Activated naive CD8-positive, alpha-beta T cell treated with anti-CD3 and anti-CD28 coated beads for 36 hours (primary cell): ENCODE results near the gene SMYD2. TPM values are rescaled to one million over a fixed set of nuclear protein-coding genes. Genes with fewer than 3 reads are reported as not detected.

ENCODE experiments used
- DNase-seq: peaks from one replicate; pipeline ENCODE4 v3.0.0; 2021
- H3K27ac Mint-ChIP-seq: one replicate; pipeline ENCODE4 v1.8.0; 2022; ENCODE audit warnings: mild to moderate bottlenecking, moderate library complexity, mixed read lengths
- H3K27me3 Mint-ChIP-seq: one replicate; pipeline ENCODE4 v1.8.0; 2022; ENCODE audit warnings: mild to moderate bottlenecking, mixed read lengths
- H3K36me3 Mint-ChIP-seq: one replicate; pipeline ENCODE4 v1.8.0; 2021; ENCODE audit warnings: mild to moderate bottlenecking, mixed read lengths
- H3K4me1 Mint-ChIP-seq: one replicate; pipeline ENCODE4 v1.8.0; 2021; ENCODE audit warnings: mixed read lengths
- H3K4me3 Mint-ChIP-seq: one replicate; pipeline ENCODE4 v1.8.0; 2022; ENCODE audit warnings: mild to moderate bottlenecking, moderate library complexity, mixed read lengths
- H3K9me3 Mint-ChIP-seq: one replicate; pipeline ENCODE4 v1.8.0; 2022; ENCODE audit warnings: mixed read lengths
- total RNA-seq, 2 experiments: library from RNA; stranded (reverse); gene quantifications; one replicate each; pipeline ENCODE4 v1.2.3, GENCODE V29; 2021

SMYD2 gene
- total RNA-seq, 2 experiments from 2014 or later, result 37.0 to 38.4 TPM

- no peaks in the 10 kb centered on the region for H3K27me3 Mint-ChIP-seq
- H3K36me3 Mint-ChIP-seq, result peaks cover 3% of the 10 kb centered on the region
- no peak overlapping the region for H3K27ac Mint-ChIP-seq
- DNase-seq, result no peak
- peaks cover 22% of the 10 kb centered on the region for H3K4me1 Mint-ChIP-seq
- no peak overlapping the region for H3K4me3 Mint-ChIP-seq
- H3K9me3 Mint-ChIP-seq, result no peaks in the 10 kb centered on the region
These were observed 29.1 kb downstream of the SMYD2 start for GRCh38 chr1:214310010-214310409.

GRCh38 chr1:214310777-214311690 lies 30.1 kb downstream of the SMYD2 start:
- Mint-ChIP-seq H3K27me3 (no peaks in the 10 kb centered on the region), H3K4me1 (peaks cover 22% of the 10 kb centered on the region), H3K9me3 (no peaks in the 10 kb centered on the region), H3K27ac (no peak overlapping the region), H3K36me3 (peaks cover 3% of the 10 kb centered on the region), H3K4me3 (peak overlapping the region; percentile 48)
- no peak for DNase-seq

GRCh38 chr1:214312530-214313051 lies 31.6 kb downstream of the SMYD2 start:
- H3K4me3 Mint-ChIP-seq, result no peak overlapping the region
- no peaks in the 10 kb centered on the region for H3K9me3 Mint-ChIP-seq
- H3K27ac Mint-ChIP-seq, result no peak overlapping the region
- H3K27me3 Mint-ChIP-seq, result no peaks in the 10 kb centered on the region
- peaks cover 3% of the 10 kb centered on the region for H3K36me3 Mint-ChIP-seq
- DNase-seq, result no peak
- peaks cover 22% of the 10 kb centered on the region for H3K4me1 Mint-ChIP-seq

- no peak overlapping the region for H3K4me3 Mint-ChIP-seq
- H3K9me3 Mint-ChIP-seq, result no peaks in the 10 kb centered on the region
- no peaks in the 10 kb centered on the region for H3K27me3 Mint-ChIP-seq
- peaks cover 7% of the 10 kb centered on the region for H3K36me3 Mint-ChIP-seq
- peaks cover 15% of the 10 kb centered on the region for H3K4me1 Mint-ChIP-seq
- no peak overlapping the region for H3K27ac Mint-ChIP-seq
- DNase-seq, result no peak
These were observed 33.4 kb downstream of the SMYD2 start for GRCh38 chr1:214314178-214314843.

- Mint-ChIP-seq H3K4me3 (no peak overlapping the region), H3K27ac (no peak overlapping the region), H3K27me3 (no peaks in the 10 kb centered on the region), H3K4me1 (no peaks in the 10 kb centered on the region), H3K9me3 (no peaks in the 10 kb centered on the region), H3K36me3 (peaks cover 16% of the 10 kb centered on the region)
- no peak for DNase-seq
These were observed 35.6 kb downstream of the SMYD2 start for GRCh38 chr1:214316593-214316992.

GRCh38 chr1:214317300-214317699 lies 36.3 kb downstream of the SMYD2 start:
- Mint-ChIP-seq H3K4me1 (no peaks in the 10 kb centered on the region), H3K27me3 (no peaks in the 10 kb centered on the region), H3K36me3 (peaks cover 16% of the 10 kb centered on the region), H3K27ac (no peak overlapping the region), H3K4me3 (no peak overlapping the region), H3K9me3 (no peaks in the 10 kb centered on the region)
- DNase-seq, result no peak

GRCh38 chr1:214317734-214318133 lies 36.8 kb downstream of the SMYD2 start:
- no peak overlapping the region for H3K4me3 Mint-ChIP-seq
- no peak overlapping the region for H3K27ac Mint-ChIP-seq
- no peaks in the 10 kb centered on the region for H3K9me3 Mint-ChIP-seq
- DNase-seq, result no peak
- H3K27me3 Mint-ChIP-seq, result no peaks in the 10 kb centered on the region
- H3K36me3 Mint-ChIP-seq, result peaks cover 16% of the 10 kb centered on the region
- H3K4me1 Mint-ChIP-seq, result no peaks in the 10 kb centered on the region

GRCh38 chr1:214318356-214318755 lies 37.4 kb downstream of the SMYD2 start:
- Mint-ChIP-seq H3K27me3 (no peaks in the 10 kb centered on the region), H3K27ac (no peak overlapping the region), H3K4me1 (no peaks in the 10 kb centered on the region), H3K36me3 (peaks cover 16% of the 10 kb centered on the region), H3K9me3 (no peaks in the 10 kb centered on the region), H3K4me3 (no peak overlapping the region)
- DNase-seq, result no peak

- Mint-ChIP-seq H3K27ac (no peak overlapping the region), H3K4me1 (no peaks in the 10 kb centered on the region), H3K27me3 (no peaks in the 10 kb centered on the region), H3K9me3 (no peaks in the 10 kb centered on the region), H3K4me3 (no peak overlapping the region), H3K36me3 (peaks cover 15% of the 10 kb centered on the region)
- no peak for DNase-seq
These were observed 38.2 kb downstream of the SMYD2 start for GRCh38 chr1:214318956-214319736.

- Mint-ChIP-seq H3K4me1 (no peaks in the 10 kb centered on the region), H3K27me3 (no peaks in the 10 kb centered on the region), H3K4me3 (no peak overlapping the region), H3K27ac (no peak overlapping the region), H3K9me3 (no peaks in the 10 kb centered on the region), H3K36me3 (peaks cover 15% of the 10 kb centered on the region)
- no peak for DNase-seq
These were observed 39.0 kb downstream of the SMYD2 start for GRCh38 chr1:214319938-214320337.

- Mint-ChIP-seq H3K27me3 (no peaks in the 10 kb centered on the region), H3K4me3 (no peak overlapping the region), H3K27ac (no peak overlapping the region), H3K36me3 (peaks cover 17% of the 10 kb centered on the region), H3K4me1 (no peaks in the 10 kb centered on the region), H3K9me3 (no peaks in the 10 kb centered on the region)
- no peak for DNase-seq
These were observed 40.9 kb downstream of the SMYD2 start for GRCh38 chr1:214321705-214322453.

GRCh38 chr1:214324896-214325800 lies 44.2 kb downstream of the SMYD2 start:
- no peak for DNase-seq
- Mint-ChIP-seq H3K36me3 (peaks cover 9% of the 10 kb centered on the region), H3K4me1 (peaks cover 6% of the 10 kb centered on the region), H3K9me3 (no peaks in the 10 kb centered on the region), H3K4me3 (no peak overlapping the region), H3K27ac (no peak overlapping the region), H3K27me3 (no peaks in the 10 kb centered on the region)

- Mint-ChIP-seq H3K9me3 (no peaks in the 10 kb centered on the region), H3K4me3 (no peak overlapping the region), H3K27ac (no peak overlapping the region), H3K27me3 (no peaks in the 10 kb centered on the region), H3K36me3 (peaks cover 10% of the 10 kb centered on the region), H3K4me1 (peaks cover 6% of the 10 kb centered on the region)
- DNase-seq, result no peak
These were observed 45.4 kb downstream of the SMYD2 start for GRCh38 chr1:214326406-214326805.
